Measurements from ENCODE around the gene HPCAL1.

Gene HPCAL1

GRCh38 chr2:10410001-10410822 lies 107.5 kb downstream of the HPCAL1 start:
- in situ Hi-C loops (cut with HindIII; ENCODE audit: low sequenced_read_pairs): no loop called here
- H3K4me3 ChIP-seq (ENCODE audit: low read depth, low read length): no peak overlapping the region
- no peak for DNase-seq (ENCODE audit: low read depth)
- TF ChIP-seq, protein P1, sequence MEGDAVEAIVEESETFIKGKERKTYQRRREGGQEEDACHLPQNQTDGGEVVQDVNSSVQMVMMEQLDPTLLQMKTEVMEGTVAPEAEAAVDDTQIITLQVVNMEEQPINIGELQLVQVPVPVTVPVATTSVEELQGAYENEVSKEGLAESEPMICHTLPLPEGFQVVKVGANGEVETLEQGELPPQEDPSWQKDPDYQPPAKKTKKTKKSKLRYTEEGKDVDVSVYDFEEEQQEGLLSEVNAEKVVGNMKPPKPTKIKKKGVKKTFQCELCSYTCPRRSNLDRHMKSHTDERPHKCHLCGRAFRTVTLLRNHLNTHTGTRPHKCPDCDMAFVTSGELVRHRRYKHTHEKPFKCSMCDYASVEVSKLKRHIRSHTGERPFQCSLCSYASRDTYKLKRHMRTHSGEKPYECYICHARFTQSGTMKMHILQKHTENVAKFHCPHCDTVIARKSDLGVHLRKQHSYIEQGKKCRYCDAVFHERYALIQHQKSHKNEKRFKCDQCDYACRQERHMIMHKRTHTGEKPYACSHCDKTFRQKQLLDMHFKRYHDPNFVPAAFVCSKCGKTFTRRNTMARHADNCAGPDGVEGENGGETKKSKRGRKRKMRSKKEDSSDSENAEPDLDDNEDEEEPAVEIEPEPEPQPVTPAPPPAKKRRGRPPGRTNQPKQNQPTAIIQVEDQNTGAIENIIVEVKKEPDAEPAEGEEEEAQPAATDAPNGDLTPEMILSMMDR (IDR thresholded peaks at IDR 0.05; ENCODE audit: low read depth, low read length, missing control alignments): no peak

DNA sequence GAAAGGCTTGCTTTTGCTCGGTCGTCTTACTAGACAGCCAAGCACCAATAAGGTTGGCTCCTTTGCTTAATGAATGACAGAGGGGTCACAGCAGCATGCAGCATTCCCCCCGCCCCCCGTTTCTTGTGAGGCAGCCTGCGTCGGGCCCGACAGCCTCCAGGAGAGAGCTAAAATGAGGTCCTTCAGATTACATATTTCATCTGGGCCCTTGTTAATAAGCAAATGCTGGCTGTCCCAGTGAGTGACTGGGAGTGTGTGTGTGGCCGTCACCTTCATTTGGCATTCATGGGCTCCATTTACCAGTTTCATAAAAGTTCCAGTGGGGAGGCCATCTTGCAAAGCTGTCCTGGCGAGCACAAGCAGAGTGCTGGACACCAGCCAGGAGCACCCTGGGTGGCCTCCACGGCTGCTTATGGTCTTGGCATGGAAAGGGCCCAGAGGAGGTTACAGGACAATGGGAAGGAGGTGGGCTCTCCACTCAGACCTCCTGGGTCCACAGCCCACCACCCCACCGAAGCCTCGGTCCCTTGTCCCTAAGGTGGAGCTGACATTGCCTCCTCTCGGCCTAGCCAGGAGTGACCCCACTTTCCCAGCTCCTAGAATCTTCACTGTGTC lies 108.2 kb downstream of the HPCAL1 start:
- in situ Hi-C loops (cut with HindIII; ENCODE audit: low sequenced_read_pairs): no loop called here
- H3K4me3 ChIP-seq (ENCODE audit: low read depth, low read length): no peak overlapping the region
- DNase-seq (ENCODE audit: low read depth): no peak
- TF ChIP-seq, protein P1 (IDR thresholded peaks at IDR 0.05; ENCODE audit: low read depth, low read length, missing control alignments): no peak

DNA sequence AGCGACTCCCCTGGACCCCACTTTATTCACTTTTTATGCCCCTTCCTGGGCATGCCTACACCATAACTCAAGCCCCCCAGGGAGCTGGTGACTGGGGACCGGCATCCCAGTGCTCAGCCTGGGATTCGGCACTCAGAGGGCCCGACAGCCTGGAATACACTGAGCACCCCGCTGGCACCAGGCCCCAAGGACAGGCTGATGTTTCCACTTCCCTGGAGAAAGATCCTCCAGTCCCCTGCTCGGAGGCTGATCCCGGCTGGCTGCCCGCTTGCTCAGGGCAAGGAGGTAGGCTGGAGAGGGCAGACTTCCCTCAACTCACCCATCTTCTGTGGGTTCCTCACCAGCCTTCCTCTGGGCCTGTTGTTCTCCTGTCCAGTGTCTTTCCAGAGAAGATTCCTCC lies 108.9 kb downstream of the HPCAL1 start:
- in situ Hi-C loops (cut with HindIII; ENCODE audit: low sequenced_read_pairs): no loop called here
- TF ChIP-seq, protein P1 (IDR thresholded peaks at IDR 0.05; ENCODE audit: low read depth, low read length, missing control alignments): no peak
- no peak overlapping the region for H3K4me3 ChIP-seq (ENCODE audit: low read depth, low read length)
- DNase-seq (ENCODE audit: low read depth): no peak

- DNase-seq (ENCODE audit: low read depth): no peak
- TF ChIP-seq, protein P1 (IDR thresholded peaks at IDR 0.05; ENCODE audit: low read depth, low read length, missing control alignments): no peak
Observed at GRCh38 chr2:10412380-10412779, 109.7 kb downstream of the HPCAL1 start.

DNA sequence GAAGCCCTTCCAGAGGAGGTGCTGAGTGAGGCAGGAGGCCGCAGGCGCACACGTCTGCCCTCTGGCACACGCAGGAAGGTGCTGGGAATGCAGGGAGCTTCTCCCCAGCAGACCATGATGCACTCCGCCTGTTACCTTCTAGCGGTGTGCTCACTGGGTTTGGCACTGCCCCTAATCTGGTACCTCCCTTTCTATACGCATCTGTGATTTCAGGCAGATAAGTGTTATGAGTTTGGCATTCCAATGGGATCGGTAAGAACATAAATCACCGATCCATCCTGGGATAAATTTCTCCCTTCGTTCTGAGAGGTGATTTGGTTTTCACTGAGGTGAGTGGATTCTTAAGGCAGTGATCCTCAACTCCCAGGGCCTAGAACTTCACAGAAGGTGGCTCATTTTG lies 110.8 kb downstream of the HPCAL1 start:
- H3K4me3 ChIP-seq (ENCODE audit: low read depth, low read length): no peak overlapping the region
- in situ Hi-C loops (cut with HindIII; ENCODE audit: low sequenced_read_pairs): no loop called here
- TF ChIP-seq, protein P1 (IDR thresholded peaks at IDR 0.05; ENCODE audit: low read depth, low read length, missing control alignments): no peak
- no peak for DNase-seq (ENCODE audit: low read depth)

More at GRCh38 chr2:10412380-10412779, 109.7 kb downstream of the HPCAL1 start:
- no peak overlapping the region for H3K4me3 ChIP-seq (ENCODE audit: low read depth, low read length)
- in situ Hi-C loops (cut with HindIII; ENCODE audit: low sequenced_read_pairs): no loop called here

DNA sequence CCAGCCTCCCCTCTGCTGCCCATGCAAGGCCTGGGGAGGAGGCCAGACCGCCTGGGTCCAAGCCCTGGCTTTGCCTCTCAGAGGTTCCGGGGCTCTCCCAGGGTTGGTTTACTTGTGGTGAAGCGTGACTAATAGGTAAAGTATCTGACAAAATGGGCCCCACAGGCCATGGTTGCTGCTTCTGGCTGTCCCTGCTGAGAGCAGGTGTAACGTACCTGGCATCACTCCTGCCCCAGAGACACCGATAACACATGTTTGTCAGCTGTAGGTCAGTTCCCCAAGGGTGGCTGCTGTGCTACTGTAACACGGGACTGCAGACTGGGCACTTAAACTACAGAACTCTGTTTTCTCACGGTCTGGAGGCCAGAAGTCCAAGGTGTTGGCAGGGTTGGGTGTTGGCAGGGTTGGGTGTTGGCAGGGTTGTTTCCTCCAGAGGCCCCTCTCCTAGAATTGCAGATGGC lies 111.3 kb downstream of the HPCAL1 start:
- TF ChIP-seq, protein P1 (IDR thresholded peaks at IDR 0.05; ENCODE audit: low read depth, low read length, missing control alignments): no peak

More for the DNA sequence above, 111.3 kb downstream of the HPCAL1 start:
- in situ Hi-C loops (cut with HindIII; ENCODE audit: low sequenced_read_pairs): no loop called here
- H3K4me3 ChIP-seq (ENCODE audit: low read depth, low read length): no peak overlapping the region
- DNase-seq (ENCODE audit: low read depth): no peak

Data from astrocyte of the cerebellum (primary cell).